Measurements from ENCODE around the gene KLHL36.

KLHL36 gene

GRCh38 chr16:84610376-84610775, 37.9 kb upstream of the KLHL36 start:
- TF ChIP-seq CTCF (IDR thresholded peaks at IDR 0.05; ENCODE audit: control insufficient read depth, extremely low read depth, insufficient read depth): no peak
- no peak for DNase-seq (ENCODE audit: low read depth)
- H3K4me3 ChIP-seq (ENCODE audit: low read depth, low read length): no peak overlapping the region

GRCh38 chr16:84611041-84611440, 37.3 kb upstream of the KLHL36 start:
- no peak for DNase-seq (ENCODE audit: low read depth)
- no peak overlapping the region for H3K4me3 ChIP-seq (ENCODE audit: low read depth, low read length)
- TF ChIP-seq CTCF (IDR thresholded peaks at IDR 0.05; ENCODE audit: control insufficient read depth, extremely low read depth, insufficient read depth): no peak

- TF ChIP-seq CTCF (IDR thresholded peaks at IDR 0.05; ENCODE audit: control insufficient read depth, extremely low read depth, insufficient read depth): no peak
- no peak for DNase-seq (ENCODE audit: low read depth)
- H3K4me3 ChIP-seq (ENCODE audit: low read depth, low read length): no peak overlapping the region
Observed at GRCh38 chr16:84612686-84613085, 35.6 kb upstream of the KLHL36 start.

- no peak overlapping the region for H3K4me3 ChIP-seq (ENCODE audit: low read depth, low read length)
Observed at GRCh38 chr16:84613408-84614072, 34.8 kb upstream of the KLHL36 start.

GRCh38 chr16:84614073-84614459, 34.2 kb upstream of the KLHL36 start:
- no peak for DNase-seq (ENCODE audit: low read depth)
- no peak overlapping the region for H3K4me3 ChIP-seq (ENCODE audit: low read depth, low read length)
- TF ChIP-seq CTCF (IDR thresholded peaks at IDR 0.05; ENCODE audit: control insufficient read depth, extremely low read depth, insufficient read depth): no peak

More at GRCh38 chr16:84613408-84614072, 34.8 kb upstream of the KLHL36 start:
- no peak for DNase-seq (ENCODE audit: low read depth)
- TF ChIP-seq CTCF (IDR thresholded peaks at IDR 0.05; ENCODE audit: control insufficient read depth, extremely low read depth, insufficient read depth): no peak

- no peak for DNase-seq (ENCODE audit: low read depth)
- no peak for TF ChIP-seq CTCF (IDR thresholded peaks at IDR 0.05; ENCODE audit: control insufficient read depth, extremely low read depth, insufficient read depth)
- H3K4me3 ChIP-seq (ENCODE audit: low read depth, low read length): no peak overlapping the region
Observed at GRCh38 chr16:84614623-84614967, 33.7 kb upstream of the KLHL36 start.
